HG03103 (cell line): ENCODE results near the gene SHC4.

ENCODE experiments used
- ATAC-seq: cut with Tn5 transposase; IDR thresholded peaks from one replicate; pipeline ENCODE4 v1.9.1; 2021; ENCODE audit warnings: low read depth; ENCODE audit not compliant: unreplicated experiment

The SHC4 gene

DNA sequence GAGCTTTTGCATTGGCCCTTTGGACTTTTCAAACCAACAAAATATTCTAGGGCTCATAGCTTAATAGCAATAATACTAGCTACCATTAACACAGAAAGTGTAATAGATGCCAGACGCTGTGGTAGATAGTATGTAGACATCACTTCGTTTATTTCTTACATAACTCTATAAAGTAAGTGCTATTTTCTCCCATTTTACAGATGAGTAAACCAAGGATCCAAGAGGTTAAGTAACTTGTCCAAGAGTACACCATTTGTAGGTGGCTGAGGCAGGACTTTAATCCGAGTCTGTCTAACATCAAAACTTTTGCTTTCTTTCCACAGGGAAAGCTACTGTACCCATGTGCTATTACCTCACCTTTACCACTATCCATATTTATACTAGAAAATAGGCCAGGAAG, 73.8 kb downstream of the SHC4 start:
- ATAC-seq = no peak

DNA sequence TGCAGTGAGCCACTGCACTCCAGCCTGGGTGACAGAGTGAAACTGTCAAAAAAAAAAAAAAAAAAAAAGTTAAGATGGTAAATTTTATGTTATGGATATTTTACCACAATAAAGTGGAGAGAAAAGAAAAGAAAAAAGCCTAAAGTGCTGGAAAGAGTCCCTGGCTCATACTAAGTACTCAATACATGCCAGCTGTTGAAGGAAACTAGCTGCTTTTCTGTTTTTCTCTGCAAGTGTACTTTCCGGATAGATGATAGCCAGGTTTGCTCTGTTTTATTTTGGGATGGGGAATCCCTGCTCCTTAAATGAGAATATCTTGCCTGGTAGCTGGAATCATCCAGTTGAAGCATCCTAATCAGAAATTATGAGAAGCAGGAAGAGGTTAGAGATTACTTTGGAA, 74.9 kb downstream of the SHC4 start:
- no peak for ATAC-seq

DNA sequence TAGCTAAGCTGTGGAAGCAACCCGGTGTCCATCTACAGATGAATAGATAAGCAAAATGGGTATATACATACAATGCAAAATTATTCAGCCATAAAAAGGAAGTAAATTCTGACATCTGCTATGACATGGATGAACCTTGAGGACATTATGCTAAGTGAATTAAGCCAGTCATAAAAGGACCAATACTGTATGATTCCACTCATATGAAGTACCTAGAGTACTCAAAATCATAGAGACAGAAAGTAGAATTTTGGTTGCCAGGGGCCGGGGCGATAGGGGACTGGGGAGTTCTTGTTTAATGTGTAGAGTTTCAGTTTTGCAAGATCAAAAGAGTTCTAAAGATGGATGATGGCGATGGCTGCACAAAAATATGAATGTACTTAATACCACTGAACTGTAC, 75.5 kb downstream of the SHC4 start:
- no peak for ATAC-seq

GRCh38 chr15:48887144-48887543, 76.6 kb downstream of the SHC4 start:
- no peak for ATAC-seq

DNA sequence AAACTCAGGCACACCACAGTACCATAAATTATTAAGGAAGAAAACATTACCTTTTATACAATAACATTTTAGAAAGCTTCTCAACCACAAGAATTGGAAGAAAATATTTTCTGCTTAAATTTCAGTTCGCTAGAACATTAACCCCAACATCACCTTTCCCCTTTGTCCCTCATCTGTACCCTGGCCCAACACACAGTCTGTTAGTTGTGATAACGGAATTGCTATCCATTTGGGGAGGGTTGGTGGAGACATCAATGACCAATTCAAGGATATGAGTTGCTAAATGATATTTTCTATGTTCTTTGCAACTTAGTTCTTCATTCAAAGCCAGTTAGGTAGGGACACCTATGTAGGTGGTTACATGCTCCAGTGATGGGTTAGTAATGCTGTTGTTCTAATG, 80.0 kb downstream of the SHC4 start:
- no peak for ATAC-seq

GRCh38 chr15:48880070-48880634, 83.6 kb downstream of the SHC4 start:
- no peak for ATAC-seq

GRCh38 chr15:48877630-48878595, 85.8 kb downstream of the SHC4 start, which contains the start of gene EID1:
EID1 (plus strand) TSS chr15:48878134; CDS start chr15:48878177, 43 bp downstream.
- ATAC-seq = peak; percentile 95

DNA sequence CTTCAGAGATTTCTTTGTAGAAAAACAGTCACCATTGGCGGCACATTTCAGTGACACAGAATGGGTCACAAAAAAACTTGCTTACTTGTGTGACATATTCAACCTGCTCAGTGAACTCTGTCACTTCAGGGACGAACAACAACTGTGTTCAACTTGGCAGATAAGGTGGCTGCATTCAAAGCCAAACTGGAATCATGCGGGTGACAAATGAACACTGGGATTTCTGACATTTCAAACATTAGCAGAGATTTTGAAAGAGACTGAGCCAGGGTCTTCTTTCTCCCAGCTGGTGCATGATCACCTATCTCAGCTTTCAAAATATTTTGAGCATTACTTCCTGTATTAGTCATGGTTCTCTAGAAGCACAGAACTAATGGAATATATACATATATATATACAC, 87.7 kb downstream of the SHC4 start:
- no peak for ATAC-seq

DNA sequence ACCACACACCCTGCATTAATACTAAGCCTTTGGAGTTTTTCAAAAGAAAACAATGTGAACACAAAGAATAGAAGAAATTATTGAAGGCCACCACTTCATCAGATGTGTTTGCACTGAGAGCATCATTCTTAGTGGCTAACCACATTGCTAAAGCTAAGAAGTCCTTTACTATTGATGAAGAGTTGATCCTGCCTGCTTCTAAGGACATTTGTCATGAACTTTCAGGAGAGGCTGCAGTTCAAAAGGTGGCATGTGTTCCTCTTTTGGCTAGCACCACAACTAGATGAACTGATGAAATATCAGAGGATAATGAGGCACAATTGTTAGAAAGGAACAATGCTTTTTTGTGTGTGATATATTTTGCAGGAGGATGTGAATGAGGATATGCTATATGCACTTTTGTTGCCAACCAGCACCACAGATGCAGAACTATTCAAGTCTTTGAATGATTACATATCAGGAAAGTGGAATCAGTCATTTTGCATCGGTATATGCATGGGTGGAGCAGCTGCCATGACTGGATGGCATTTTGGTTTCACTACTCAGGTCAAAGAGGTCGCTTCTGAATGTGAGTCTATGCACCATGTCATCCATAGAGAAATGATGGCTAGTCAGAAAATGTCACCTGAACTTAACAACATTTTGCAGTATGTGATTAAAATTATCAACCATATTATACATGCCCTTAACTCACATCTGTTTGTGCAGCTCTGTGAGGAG, 88.3 kb downstream of the SHC4 start:
- no peak for ATAC-seq

GRCh38 chr15:48872632-48873031, 91.1 kb downstream of the SHC4 start:
- ATAC-seq = no peak

DNA sequence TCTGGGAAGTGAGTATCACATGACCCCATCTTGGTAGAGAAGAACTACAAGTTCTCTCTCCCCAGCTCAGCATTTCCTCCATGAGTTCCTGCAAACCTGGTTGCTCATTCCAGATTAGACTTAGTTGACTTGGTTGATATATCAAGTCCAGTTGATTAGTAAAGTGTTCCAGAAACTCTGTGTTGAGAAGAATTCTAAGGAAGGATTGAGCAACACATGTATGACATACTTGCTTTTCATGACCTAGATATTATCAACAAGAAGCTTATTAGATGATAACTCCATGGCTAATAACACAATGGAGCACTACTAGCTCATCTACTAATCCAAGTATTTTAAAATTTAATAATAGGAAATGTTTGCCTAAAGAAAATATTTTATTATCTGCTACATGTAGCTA, 92.2 kb downstream of the SHC4 start:
- no peak for ATAC-seq

GRCh38 chr15:48869966-48870365, 93.8 kb downstream of the SHC4 start:
- no peak for ATAC-seq

GRCh38 chr15:48868536-48868935, 95.2 kb downstream of the SHC4 start:
- ATAC-seq = no peak

GRCh38 chr15:48868023-48868422, 95.7 kb downstream of the SHC4 start:
- no peak for ATAC-seq

GRCh38 chr15:48866141-48866563, 97.6 kb downstream of the SHC4 start:
- ATAC-seq = no peak

GRCh38 chr15:48865370-48866079, 98.2 kb downstream of the SHC4 start:
- ATAC-seq = no peak

DNA sequence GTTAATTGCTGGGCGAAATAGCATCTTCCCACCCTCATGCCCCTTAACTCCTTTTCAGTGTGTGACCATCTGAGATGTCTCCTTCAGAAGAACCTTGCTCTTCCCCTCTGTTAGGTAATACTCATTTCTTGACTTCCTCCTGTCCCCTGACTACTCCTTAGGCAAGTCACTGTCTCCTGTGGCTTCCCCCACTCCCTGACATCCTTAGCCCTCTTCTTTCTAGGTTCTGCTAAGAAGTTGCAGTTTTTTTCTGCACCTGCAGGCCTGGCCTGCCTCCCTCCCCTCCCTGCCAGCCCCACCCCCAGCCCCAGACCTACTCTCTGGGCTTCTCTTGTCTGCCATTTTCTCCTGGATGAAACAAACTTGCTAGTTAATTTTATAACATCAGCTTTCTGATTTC, 101.0 kb downstream of the SHC4 start:
- no peak for ATAC-seq

DNA sequence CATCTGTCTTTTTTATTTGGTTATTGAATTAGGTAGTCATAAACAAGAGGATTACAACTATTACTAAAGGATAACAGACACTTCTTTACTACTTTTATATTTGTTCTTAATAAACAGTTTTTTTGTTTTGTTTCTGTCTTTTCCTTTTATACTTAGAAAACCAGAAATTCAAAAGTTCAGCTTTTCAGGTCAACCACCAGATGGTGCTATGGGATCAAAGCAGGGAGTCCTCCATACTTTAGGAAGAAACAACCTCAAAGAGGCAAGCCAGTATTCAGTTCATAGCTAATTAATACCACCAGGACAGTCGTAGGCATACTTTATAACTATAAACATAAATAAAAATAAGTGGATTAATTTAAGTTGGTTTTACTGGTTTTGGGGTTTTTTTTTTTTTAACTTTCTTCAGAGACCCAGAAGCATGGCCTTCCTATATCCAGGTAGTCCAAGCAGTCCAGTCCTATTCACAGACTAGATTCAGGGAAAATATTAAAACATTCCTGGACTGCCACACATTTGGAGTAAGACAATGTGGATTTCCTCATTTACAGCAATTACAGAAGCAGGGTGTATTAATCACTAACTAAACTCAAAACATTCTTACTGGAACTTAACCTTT, 101.8 kb downstream of the SHC4 start:
- peak; percentile 46 for ATAC-seq

GRCh38 chr15:48859426-48859825, 104.3 kb downstream of the SHC4 start:
- ATAC-seq = no peak

DNA sequence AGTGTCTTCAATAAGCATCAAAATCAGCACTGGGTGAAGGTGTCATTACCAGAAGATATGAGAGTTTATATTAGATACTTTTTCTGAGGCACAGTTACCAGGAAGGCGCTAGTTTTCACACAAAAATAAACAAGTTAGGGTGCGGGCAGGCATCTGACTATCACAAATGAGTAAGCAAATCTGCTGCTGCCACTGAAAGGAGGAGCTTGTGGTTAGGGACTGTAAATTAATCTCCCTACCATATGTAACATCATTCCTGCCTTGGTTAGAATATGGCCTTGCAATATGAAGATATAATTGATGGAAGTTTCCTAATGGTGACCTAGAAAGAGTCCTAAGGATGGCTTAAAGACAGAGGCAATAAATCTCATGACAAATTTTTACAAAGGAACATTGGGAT, 105.3 kb downstream of the SHC4 start:
- ATAC-seq = no peak
